ENCODE measurements around the gene MMS19.

GRCh38 chr10:97483506-97483905 lies 14.7 kb downstream of the MMS19 start:
- TF ChIP-seq EP300 (IDR thresholded peaks at IDR 0.05) (no peak), POLR2AphosphoS5 (IDR thresholded peaks at IDR 0.05) (no peak), POLR2A (IDR thresholded peaks at IDR 0.05) (no peak)

All from upper lobe of left lung (tissue), 4 donors.